Kasumi-1 (cell line): ENCODE measurements around the gene LUC7L3.
"Not testable (repeated sequence)": the region's sequence is repeated elsewhere in the genome, so short reads cannot be mapped to it uniquely, and the experiment has no call there.

Source experiments
- DNase-seq, 2 experiments: peaks; one replicate each; lab custom pipeline; 2025; lab: John Stamatoyannopoulos, UW

Gene LUC7L3, protein sequence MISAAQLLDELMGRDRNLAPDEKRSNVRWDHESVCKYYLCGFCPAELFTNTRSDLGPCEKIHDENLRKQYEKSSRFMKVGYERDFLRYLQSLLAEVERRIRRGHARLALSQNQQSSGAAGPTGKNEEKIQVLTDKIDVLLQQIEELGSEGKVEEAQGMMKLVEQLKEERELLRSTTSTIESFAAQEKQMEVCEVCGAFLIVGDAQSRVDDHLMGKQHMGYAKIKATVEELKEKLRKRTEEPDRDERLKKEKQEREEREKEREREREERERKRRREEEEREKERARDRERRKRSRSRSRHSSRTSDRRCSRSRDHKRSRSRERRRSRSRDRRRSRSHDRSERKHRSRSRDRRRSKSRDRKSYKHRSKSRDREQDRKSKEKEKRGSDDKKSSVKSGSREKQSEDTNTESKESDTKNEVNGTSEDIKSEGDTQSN

GRCh38 chr17:50719144-50719923, at the start of gene LUC7L3:
Gene LUC7L3, plus strand, starts transcription at chr17:50719603. Its CDS starts 130 bp downstream, at chr17:50719733.
- DNase-seq: peak; percentile 94 to 97

GRCh38 chr17:50672071-50672470, 47.3 kb upstream of the LUC7L3 start:
- DNase-seq: no peak

DNA sequence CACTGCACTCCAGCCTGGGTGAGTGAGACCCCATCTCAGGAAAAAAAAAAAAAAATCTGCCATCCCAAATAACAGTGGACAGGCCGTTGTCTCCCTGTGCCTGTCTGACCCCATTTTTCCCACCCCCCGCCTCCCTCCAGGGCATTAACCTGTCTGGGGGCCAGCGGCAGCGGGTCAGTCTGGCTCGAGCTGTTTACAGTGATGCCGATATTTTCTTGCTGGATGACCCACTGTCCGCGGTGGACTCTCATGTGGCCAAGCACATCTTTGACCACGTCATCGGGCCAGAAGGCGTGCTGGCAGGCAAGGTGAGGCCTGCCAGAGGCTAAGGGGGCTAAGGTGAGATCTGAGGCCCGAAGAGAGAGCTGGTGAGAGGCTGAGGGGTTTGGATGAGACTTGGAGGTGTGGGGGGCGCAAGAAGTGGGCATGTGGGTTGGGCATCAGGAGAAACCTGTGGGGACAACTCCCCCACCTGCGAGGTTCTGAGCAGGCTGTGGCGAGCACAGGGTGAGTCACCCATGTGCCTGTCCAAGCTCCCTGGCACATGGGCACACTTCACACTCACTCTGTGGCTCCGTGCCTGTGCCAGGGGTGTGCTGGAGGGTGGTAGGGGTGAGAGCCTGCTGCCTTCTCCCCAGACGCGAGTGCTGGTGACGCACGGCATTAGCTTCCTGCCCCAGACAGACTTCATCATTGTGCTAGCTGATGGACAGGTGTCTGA, 46.4 kb upstream of the LUC7L3 start:
- DNase-seq: no peak

GRCh38 chr17:50675190-50675589, 44.2 kb upstream of the LUC7L3 start:
- DNase-seq: no peak

DNA sequence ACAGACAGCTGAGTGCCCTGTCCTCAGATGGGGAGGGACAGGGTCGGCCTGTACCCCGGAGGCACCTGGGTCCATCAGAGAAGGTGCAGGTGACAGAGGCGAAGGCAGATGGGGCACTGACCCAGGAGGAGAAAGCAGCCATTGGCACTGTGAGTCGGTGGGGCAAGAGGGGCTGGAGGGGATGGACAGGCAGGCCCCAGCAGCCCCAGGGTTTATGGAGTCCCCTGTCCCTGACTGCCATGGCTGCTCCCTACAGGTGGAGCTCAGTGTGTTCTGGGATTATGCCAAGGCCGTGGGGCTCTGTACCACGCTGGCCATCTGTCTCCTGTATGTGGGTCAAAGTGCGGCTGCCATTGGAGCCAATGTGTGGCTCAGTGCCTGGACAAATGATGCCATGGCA, 43.8 kb upstream of the LUC7L3 start:
- DNase-seq: no peak

DNA sequence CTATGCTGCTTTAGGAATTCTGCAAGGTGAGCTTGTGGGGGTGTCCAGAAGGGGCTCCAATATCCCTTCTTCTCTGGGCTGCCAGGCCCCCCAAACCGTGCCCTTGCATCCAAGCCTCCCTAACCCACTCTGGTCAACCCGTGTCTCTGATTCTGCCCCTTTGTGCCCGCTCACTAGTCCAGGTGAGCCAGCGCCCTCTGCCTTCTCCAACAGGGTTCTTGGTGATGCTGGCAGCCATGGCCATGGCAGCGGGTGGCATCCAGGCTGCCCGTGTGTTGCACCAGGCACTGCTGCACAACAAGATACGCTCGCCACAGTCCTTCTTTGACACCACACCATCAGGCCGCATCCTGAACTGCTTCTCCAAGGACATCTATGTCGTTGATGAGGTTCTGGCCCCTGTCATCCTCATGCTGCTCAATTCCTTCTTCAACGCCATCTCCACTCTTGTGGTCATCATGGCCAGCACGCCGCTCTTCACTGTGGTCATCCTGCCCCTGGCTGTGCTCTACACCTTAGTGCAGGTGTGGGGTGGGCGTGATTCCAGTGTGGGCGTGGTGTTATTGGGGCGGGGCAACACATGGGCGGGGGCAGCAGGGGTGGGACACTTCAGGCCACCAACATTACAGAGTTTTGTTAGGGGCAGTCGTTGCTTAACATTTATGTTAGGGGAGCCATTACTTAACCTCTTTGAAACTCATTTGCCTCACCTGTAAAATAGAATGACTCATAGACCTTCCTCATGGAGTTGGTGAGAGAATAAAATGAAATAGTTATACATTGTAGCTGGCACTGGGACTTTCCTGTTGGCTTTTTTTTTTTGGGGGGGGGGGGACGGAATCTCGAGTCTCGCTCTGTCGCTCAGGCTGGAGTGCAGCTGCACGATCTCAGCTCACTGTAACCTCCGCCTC, 43.1 kb upstream of the LUC7L3 start:
- DNase-seq: no peak

GRCh38 chr17:50677851-50678375, 41.5 kb upstream of the LUC7L3 start:
- DNase-seq: no peak

DNA sequence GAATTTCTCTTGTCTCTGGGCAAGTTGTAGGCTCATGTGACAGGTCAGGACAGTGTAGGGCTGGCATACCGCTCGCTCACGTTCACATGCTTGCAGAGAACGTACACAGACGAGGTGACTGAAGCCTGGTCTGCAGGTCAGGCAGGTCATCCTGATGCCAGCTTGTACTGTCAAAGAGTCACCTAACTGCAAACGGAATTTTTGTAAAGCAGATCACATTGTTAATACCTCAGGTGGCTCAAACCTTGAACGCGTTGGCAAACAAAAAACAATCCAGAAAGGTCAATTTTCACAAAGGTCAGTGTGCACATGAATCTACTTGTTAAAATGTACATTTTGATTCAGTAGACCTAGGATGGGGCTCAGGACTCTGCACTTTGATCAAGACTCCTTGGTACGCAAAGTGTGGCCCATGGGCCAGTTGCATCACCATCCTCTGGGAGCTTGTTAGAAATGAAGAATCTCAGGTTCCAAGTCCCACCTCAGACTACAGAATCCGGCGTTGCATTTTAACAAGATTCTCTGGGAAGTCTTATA, 40.3 kb upstream of the LUC7L3 start:
- no peak for DNase-seq

DNA sequence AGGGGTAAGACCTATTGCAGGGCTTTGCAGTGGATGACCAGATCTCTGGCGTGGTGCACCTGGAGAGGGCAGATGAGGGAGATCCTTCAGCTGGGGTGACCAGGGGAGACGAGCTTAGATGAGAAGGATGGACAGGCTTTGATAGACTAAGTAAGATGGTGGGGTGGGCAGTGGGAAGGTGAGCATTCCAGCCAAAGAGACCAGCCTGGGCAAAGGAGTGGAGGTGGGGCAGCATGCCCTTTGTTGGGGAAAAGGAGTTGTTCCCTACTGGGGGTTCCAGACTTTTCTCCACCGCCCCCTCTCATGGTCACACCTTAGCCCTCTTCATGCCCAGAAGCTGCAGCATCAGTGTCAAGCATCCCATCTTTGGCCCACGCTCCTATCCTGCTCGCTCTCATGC, 39.3 kb upstream of the LUC7L3 start:
- no peak for DNase-seq

GRCh38 chr17:50680543-50681262, 38.7 kb upstream of the LUC7L3 start:
- DNase-seq: not testable (repeated sequence)

- DNase-seq: peak; percentile 80 to 87
Observed at GRCh38 chr17:50681263-50682200, 37.9 kb upstream of the LUC7L3 start.

- DNase-seq: no peak
Observed at GRCh38 chr17:50682441-50682840, 37.0 kb upstream of the LUC7L3 start.

DNA sequence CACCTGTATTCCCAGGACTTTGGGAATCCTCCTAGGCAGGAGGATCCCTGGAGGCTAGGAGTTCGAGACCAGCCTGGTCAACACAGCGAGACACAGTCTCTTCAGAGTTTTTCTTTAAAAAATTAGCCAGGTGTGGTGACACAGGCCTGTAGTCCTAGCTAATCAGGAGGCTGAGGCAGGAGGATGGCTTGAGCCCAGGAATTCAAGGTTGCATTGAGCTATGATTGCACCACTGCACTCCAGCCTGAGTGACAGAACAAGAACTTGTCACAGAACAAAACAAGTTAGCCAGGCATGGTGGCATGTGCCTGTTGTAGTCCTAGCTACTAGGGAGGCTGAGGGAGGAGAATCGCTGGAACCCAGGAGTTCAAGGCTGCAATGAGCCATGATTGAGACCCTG, 36.5 kb upstream of the LUC7L3 start:
- no peak for DNase-seq

GRCh38 chr17:50683434-50684287, 35.7 kb upstream of the LUC7L3 start:
- DNase-seq: no peak

- DNase-seq: no peak
Observed at GRCh38 chr17:50684288-50684611, 35.2 kb upstream of the LUC7L3 start.

DNA sequence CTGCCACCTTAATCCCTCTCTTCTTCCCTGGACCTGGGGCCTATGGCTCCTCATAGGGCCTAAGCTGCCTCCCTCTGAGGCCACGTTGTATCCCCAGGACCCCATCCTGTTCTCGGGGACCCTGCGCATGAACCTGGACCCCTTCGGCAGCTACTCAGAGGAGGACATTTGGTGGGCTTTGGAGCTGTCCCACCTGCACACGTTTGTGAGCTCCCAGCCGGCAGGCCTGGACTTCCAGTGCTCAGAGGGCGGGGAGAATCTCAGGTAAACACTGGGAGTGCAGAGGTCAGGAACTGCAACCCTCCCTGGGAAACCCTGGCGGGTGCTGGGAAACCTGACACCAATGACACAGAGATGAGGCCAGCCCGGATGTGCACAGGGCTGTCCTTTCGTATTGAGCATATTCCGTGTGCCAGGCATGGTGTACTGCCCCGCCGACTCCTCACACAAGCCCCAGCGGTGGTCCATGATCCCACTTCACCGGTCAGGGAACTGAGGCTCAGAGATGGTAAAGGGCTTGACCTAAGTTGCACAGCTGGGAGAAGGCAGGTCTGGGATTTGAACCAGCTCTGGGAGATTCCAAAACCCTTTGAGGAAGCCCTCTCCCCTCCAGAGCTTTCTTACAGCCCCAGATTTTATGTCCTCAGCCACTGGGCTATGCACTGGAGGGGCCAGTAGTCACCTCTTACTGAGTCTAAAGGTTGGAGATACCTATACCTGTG, 34.6 kb upstream of the LUC7L3 start:
- no peak for DNase-seq

DNA sequence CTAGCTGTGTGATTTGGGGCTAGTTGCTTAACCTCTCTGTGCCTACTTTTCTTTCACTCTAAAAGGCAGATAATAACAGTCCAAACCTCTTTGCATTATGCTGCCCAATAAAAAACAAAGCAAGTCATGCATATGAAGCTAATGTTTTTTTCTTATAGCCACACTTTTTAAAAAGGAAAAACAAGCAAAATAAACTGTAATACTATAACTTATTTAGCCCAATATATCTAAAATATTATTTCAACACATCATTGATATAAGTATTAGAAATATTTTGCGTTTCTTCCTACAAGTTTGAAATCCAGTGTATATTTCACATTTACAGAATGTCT, 34.1 kb upstream of the LUC7L3 start:
- DNase-seq: no peak
